ENCODE results near the gene COX6A1.

The COX6A1 gene

DNA sequence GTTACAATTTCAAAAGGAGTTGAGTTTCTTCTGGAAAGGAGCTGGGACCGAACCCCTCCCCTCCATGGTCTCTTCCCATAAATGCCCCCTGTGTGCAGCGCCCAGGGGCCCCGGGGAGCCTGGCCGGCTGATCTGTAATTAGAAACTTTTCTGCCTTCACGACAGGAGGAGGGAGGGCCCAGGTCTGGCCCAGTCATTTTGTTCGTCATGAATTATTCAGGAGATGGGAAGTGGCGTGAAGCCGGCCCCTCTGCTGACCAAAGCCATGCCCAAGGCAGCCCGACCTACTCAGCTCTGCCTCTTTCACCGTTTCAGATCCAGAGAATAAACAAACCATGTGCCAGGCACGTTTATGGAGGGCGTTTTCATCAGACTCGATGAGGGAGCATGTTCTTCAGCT, 35.7 kb upstream of the COX6A1 start:
- H3K79me2 ChIP-seq (ENCODE audit: insufficient read depth, low read length): no peaks in the 10 kb centered on the region
- no peak overlapping the region for H3K27ac ChIP-seq (ENCODE audit: low read depth, low read length)
- H3K9ac ChIP-seq (ENCODE audit: low read length): no peak overlapping the region
- no peak overlapping the region for H3K4me2 ChIP-seq (ENCODE audit: low read depth, low read length, poor library complexity, severe bottlenecking)
- TF ChIP-seq, protein P1, sequence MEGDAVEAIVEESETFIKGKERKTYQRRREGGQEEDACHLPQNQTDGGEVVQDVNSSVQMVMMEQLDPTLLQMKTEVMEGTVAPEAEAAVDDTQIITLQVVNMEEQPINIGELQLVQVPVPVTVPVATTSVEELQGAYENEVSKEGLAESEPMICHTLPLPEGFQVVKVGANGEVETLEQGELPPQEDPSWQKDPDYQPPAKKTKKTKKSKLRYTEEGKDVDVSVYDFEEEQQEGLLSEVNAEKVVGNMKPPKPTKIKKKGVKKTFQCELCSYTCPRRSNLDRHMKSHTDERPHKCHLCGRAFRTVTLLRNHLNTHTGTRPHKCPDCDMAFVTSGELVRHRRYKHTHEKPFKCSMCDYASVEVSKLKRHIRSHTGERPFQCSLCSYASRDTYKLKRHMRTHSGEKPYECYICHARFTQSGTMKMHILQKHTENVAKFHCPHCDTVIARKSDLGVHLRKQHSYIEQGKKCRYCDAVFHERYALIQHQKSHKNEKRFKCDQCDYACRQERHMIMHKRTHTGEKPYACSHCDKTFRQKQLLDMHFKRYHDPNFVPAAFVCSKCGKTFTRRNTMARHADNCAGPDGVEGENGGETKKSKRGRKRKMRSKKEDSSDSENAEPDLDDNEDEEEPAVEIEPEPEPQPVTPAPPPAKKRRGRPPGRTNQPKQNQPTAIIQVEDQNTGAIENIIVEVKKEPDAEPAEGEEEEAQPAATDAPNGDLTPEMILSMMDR (IDR thresholded peaks at IDR 0.05; ENCODE audit: insufficient read depth, low read length, poor library complexity, severe bottlenecking): no peak
- no peak for TF ChIP-seq EZH2phosphoT487 (conservative IDR thresholded peaks at IDR 0.05; ENCODE audit: low read length)
- H3F3A ChIP-seq (ENCODE audit: insufficient read depth): no peaks in the 10 kb centered on the region
- H3K36me3 ChIP-seq (ENCODE audit: low read length): no peaks in the 10 kb centered on the region
- no peak overlapping the region for H3K4me3 ChIP-seq (ENCODE audit: insufficient read depth, low read length, poor library complexity, severe bottlenecking)
- no peaks in the 10 kb centered on the region for H3K9me2 ChIP-seq (replicated peaks; ENCODE audit: insufficient read depth, low read length)
- no peaks in the 10 kb centered on the region for H4K20me1 ChIP-seq (ENCODE audit: low read depth, low read length)
- H2AFZ ChIP-seq (ENCODE audit: low read depth, low read length, severe bottlenecking): no peak overlapping the region
- H3K27me3 ChIP-seq (ENCODE audit: low read length): no peaks in the 10 kb centered on the region
- no peaks in the 10 kb centered on the region for H3K9me3 ChIP-seq (ENCODE audit: insufficient read depth, low read length)

DNA sequence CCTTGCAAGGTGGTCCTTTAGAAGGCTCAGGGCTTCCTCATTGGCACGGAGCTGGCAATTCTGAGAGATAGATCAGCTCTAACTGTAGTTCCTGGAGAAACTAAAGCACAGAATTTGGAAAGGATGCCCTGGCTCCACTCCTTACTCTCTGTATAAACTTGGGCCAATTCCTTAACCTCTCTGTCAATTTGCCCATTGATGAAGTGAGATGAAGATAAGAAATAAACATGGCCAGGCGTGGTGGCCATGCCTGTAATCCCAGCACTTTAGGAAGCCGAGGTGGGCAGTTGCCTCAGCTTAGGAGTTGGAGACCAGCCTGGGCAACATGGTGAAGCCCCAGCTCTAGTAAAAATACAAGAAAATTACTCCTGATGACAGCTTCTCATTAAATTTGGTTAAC, 34.0 kb upstream of the COX6A1 start:
- Histone ChIP-seq H2AFZ (ENCODE audit: low read depth, low read length, severe bottlenecking) (no peak overlapping the region), H3K4me2 (ENCODE audit: low read depth, low read length, poor library complexity, severe bottlenecking) (no peak overlapping the region), H3K36me3 (ENCODE audit: low read length) (no peaks in the 10 kb centered on the region), H4K20me1 (ENCODE audit: low read depth, low read length) (no peaks in the 10 kb centered on the region), H3F3A (ENCODE audit: insufficient read depth) (no peaks in the 10 kb centered on the region), H3K9me3 (ENCODE audit: insufficient read depth, low read length) (no peaks in the 10 kb centered on the region), H3K4me3 (ENCODE audit: insufficient read depth, low read length, poor library complexity, severe bottlenecking) (no peak overlapping the region), H3K9me2 (replicated peaks; ENCODE audit: insufficient read depth, low read length) (no peaks in the 10 kb centered on the region), H3K27me3 (ENCODE audit: low read length) (no peaks in the 10 kb centered on the region), H3K9ac (ENCODE audit: low read length) (no peak overlapping the region), H3K79me2 (ENCODE audit: insufficient read depth, low read length) (no peaks in the 10 kb centered on the region), H3K27ac (ENCODE audit: low read depth, low read length) (no peak overlapping the region)
- no peak for TF ChIP-seq EZH2phosphoT487 (conservative IDR thresholded peaks at IDR 0.05; ENCODE audit: low read length)
- TF ChIP-seq, protein P1 (IDR thresholded peaks at IDR 0.05; ENCODE audit: insufficient read depth, low read length, poor library complexity, severe bottlenecking): no peak

DNA sequence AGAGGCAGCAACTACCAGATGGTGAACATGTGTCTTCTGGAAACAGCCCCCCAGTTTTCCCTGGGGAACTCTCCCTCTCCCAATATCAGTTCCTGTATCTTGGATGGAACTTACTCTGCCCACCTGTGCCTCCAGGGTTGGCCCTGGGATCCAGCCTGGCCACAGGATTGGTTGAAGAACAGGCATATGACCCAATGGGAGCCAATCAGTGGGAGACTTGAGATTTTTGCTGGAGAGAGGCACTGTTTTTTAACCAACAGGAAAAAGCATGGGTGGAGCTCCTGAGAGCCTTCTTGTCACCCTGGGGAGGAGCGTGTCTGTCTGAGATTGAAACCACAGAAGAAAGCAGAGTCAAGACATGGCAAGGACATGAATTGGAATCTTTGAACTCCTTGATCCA, 33.6 kb upstream of the COX6A1 start:
- Histone ChIP-seq H3K4me2 (ENCODE audit: low read depth, low read length, poor library complexity, severe bottlenecking) (no peak overlapping the region), H3K36me3 (ENCODE audit: low read length) (no peaks in the 10 kb centered on the region), H3K27ac (ENCODE audit: low read depth, low read length) (no peak overlapping the region), H3K79me2 (ENCODE audit: insufficient read depth, low read length) (no peaks in the 10 kb centered on the region), H3K4me3 (ENCODE audit: insufficient read depth, low read length, poor library complexity, severe bottlenecking) (no peak overlapping the region), H3K27me3 (ENCODE audit: low read length) (no peaks in the 10 kb centered on the region), H3K9me3 (ENCODE audit: insufficient read depth, low read length) (no peaks in the 10 kb centered on the region), H3F3A (ENCODE audit: insufficient read depth) (no peaks in the 10 kb centered on the region), H4K20me1 (ENCODE audit: low read depth, low read length) (no peaks in the 10 kb centered on the region), H2AFZ (ENCODE audit: low read depth, low read length, severe bottlenecking) (no peak overlapping the region), H3K9ac (ENCODE audit: low read length) (no peak overlapping the region), H3K9me2 (replicated peaks; ENCODE audit: insufficient read depth, low read length) (no peaks in the 10 kb centered on the region)
- no peak for TF ChIP-seq EZH2phosphoT487 (conservative IDR thresholded peaks at IDR 0.05; ENCODE audit: low read length)
- TF ChIP-seq, protein P1 (IDR thresholded peaks at IDR 0.05; ENCODE audit: insufficient read depth, low read length, poor library complexity, severe bottlenecking): no peak

Measured in SU-DHL-6 (cell line).